Adrenal gland (tissue), 5 donors: Measurements from ENCODE around the gene LY6G6D.

ENCODE experiments used
- POLR2A ChIP-seq, 2 donors: fragments of 450-650 bp; IDR thresholded peaks; one replicate each; pipeline ENCODE4 v1.6.1; 2017; ENCODE audit warnings: antibody characterized with exemption in 2 of 2, mild to moderate bottlenecking in 2 of 2, moderate library complexity in 1 of 2
- TF ChIP-seq, protein P1 (sequence below), 6 experiments: fragments of 450-650 bp in 4 of 6; fragments of 200-600 bp in 2 of 6; sonication (generic) in 1 of 6; IDR thresholded peaks; 1 replicate in 5 of 6; 2 replicates in 1 of 6; pipeline versions ENCODE4 v1.5.1 to v1.8.0; 2016 to 2021; ENCODE audit warnings: antibody characterized with exemption in 6 of 6, mild to moderate bottlenecking in 2 of 6, moderate library complexity in 1 of 6
- donor health status: DM: no; HTN: no; CAD: no.

DNA sequence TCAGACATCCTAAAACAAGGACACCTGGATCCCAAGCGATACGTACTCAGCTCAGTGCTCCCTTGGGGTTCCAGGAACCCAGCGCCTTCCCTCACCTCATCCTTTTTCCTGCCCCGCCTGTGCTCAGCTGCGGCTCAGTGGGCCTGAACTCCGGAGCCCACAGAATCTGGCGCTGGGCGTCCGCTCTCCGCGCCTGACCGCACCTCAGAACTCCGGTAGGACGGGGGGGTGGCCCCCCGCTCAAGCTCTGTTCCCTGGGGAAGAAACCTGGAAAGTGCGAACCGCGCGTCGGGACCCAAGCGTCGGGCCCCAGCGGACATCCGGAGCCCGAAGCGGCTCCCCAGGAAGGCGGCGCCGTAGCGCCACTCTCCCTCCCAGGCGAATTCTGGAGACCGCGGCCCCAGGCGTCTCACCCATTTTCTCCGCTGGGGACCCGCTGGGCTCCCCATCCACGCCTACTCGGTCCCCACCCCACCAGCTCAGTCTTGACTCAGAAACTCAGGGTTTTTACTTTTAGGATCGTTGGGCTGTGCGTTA is 33.9 kb upstream of the LY6G6D start:
- TF ChIP-seq, protein P1, sequence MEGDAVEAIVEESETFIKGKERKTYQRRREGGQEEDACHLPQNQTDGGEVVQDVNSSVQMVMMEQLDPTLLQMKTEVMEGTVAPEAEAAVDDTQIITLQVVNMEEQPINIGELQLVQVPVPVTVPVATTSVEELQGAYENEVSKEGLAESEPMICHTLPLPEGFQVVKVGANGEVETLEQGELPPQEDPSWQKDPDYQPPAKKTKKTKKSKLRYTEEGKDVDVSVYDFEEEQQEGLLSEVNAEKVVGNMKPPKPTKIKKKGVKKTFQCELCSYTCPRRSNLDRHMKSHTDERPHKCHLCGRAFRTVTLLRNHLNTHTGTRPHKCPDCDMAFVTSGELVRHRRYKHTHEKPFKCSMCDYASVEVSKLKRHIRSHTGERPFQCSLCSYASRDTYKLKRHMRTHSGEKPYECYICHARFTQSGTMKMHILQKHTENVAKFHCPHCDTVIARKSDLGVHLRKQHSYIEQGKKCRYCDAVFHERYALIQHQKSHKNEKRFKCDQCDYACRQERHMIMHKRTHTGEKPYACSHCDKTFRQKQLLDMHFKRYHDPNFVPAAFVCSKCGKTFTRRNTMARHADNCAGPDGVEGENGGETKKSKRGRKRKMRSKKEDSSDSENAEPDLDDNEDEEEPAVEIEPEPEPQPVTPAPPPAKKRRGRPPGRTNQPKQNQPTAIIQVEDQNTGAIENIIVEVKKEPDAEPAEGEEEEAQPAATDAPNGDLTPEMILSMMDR (IDR thresholded peaks at IDR 0.05) = peak in 2 of 6 experiments; percentile 5 to 8
- TF ChIP-seq POLR2A (IDR thresholded peaks at IDR 0.05) = no peak
